GM18526 (cell line): ENCODE results near the gene NME1.

Experiments used
- POLR2A ChIP-seq: IDR thresholded peaks from 3 replicates; pipeline ENCODE4 v1.6.1; 2011; ENCODE audit not compliant: insufficient read length; ENCODE audit errors: extremely low read depth

NME1 gene

DNA sequence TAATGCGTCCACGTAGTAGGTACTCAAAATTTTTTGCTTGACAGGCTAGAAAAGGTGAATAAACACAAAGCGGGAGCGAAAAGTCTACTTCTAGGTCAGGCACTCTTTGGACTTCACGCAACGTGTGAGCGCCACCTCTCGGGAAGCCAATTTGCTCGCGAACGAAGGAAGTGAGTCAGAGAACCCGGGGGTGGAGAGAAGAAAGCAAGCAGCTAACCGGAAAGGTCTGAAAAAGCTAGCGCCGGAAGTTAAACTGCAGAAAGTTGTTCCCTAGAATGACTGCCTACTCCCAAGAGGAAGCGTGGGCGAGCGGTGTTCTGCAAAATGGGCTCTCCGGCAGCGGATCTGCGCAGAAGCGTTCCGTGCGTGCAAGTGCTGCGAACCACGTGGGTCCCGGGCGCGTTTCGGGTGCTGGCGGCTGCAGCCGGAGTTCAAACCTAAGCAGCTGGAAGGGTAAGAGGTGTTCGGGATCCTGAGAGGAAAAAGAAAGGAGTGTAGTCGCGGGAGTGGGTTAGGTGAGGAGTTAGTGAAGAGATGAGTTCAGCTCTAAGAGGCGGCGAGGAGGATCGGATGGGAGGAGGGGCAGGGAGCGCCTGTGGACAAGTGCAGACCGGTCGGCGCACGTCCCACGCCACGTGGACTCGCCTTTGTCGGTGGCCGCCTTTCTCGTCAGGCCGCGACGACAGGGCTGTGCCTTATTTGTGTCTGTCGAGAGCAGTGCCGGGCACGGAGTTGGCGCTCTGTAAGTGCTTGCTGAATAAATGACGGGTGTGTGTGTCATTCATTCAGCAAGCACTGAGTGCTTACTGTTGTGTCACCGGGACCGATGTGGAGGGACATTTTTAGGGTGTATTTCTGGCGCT, at the start of gene NME1:
TSS of gene NME1 (plus strand) at position 350 of the 863 bp plus-strand sequence. CDS start 2,096 bp downstream, outside the sequence.
- peak; percentile 53 for TF ChIP-seq POLR2A

DNA sequence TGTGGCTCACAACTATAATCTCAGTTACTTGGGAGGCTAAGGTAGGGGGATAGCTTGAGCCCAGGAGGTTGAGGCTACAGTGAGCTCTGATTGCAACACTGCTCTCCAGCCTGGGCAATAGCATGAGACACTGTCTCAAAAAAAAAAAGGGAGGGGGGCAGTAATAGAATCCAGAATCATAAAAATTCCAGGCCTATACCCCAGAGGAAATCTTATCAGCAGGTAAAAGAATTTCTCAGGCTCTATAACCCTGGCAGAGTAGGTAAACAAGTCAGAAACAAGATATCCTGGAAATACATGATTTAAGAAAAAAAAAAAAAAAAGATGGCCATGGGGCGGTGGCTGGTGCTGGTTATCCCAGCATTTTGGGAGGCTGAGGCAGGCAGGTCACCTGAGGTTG, 45.6 kb upstream of the NME1 start:
- no peak for TF ChIP-seq POLR2A

DNA sequence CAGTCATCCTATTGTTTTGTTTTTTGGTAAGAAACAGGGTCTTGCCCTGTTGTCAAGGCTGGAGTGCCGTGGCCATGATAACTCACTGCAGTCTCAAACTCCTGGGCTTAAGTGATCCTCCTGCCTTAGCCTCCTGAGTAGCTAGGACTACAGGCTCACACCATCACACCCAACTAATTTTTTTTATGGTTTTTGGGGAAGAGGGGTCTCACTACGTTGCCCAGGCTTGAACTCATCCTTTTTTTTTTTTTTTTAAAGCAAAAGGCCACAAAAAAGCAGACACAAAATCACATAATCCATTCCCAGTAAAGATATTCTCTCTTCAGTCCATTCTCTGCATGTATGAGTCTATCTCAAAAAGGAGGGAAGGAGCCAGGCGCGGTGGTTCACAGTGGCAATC, 38.2 kb upstream of the NME1 start:
- no peak for TF ChIP-seq POLR2A

DNA sequence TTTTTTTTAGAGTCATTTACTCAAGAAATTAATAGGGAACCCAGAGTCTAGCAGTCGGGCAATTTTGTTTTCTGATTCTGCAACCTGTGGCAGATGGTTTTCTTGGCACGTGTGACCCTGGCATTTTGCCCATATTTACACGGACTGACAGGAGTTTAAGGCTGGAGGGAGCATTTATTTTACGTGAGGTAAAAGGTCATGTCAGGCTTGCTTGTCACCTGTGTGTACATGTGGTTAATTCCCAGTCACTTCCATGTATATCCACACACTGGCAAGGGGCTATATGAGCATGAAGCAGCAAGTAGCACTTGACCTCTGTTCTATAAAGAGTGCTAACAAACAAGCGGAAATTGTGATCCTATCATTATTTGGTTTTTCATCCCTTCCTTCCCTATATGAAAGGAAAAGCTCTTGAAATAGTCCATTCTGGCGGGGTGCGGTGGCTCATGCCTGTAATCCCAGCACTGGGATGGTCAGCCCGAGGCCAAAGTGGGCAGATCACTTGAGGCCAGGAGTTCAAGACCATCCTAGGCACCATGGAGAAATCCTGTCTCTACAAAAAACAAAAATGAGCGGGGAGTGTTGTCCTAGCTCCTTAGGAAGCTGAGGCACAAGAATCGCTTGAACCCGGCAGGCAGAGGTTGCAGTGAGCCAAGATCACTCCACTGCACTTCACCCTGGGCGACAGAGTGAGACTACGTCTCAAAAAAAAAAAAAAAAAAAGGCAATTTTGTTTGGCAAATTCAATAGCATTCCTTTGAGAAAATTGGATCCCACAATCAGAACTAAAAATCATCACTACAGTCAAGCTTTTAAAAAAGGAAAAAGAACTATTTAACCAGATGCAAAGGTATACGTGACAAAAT, 34.8 kb upstream of the NME1 start:
- no peak for TF ChIP-seq POLR2A

DNA sequence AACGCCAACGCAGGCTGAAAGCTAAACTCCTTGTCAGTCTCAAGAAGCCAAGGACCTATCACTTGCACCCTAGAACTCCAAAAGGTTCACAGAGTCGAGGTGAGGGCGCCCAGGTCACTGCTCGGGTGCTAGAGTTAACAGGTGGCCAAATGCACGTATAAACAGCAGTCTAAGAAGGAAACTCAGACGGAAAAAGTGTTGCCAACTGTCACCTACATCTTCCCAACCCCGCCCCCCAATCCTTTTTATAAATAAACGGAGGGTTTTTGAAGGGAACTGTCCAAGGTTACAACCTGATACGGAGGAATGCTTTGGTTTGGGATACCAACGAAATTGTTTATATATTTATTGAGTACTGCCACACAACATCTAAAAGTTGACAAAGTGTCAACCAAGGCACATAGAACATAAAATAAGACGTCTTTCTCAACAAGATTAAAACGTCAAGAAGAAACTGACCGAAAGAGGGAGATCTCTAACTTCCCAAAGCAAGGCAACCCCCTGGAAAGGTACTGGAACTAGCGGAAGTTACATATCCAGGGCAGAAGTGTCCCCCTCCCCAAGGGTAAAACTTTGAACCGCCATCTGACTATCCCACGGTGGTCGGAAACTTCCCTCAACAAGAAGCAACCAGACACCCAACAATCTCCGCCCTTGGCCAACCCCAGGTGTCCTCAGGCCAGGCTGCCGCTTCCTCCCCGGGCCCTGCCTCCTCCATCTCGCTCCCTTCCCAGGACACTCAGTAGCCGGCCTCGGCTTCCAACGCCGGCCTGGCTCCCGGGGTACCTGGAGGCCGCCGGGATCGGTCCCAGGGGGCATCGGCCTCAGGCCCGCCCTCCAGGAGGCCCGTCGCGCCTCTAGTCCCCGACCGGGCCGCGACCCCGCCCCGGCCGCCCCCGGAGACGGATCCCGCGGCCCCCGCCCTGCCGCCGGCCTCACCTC, 33.7 kb upstream of the NME1 start:
- TF ChIP-seq POLR2A: no peak

DNA sequence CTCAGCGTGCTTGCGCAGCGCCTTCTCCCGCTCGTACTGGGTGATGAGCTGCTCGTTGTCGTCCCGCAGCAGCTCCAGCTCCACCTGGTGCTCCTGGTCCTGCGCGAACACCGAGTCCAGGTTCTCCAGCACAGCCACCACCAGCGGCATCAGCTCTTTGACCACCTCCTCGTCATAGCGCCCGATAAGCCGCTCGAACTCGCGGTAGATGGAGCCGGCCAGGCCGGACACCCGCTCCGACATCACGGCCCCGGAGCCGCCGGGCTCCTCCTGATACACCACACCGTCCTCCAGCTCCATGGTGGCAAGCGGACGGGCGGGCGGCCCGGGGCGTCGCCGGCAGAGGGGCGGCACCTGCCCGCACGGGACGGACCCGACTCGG, 33.0 kb upstream of the NME1 start:
- TF ChIP-seq POLR2A: no peak

DNA sequence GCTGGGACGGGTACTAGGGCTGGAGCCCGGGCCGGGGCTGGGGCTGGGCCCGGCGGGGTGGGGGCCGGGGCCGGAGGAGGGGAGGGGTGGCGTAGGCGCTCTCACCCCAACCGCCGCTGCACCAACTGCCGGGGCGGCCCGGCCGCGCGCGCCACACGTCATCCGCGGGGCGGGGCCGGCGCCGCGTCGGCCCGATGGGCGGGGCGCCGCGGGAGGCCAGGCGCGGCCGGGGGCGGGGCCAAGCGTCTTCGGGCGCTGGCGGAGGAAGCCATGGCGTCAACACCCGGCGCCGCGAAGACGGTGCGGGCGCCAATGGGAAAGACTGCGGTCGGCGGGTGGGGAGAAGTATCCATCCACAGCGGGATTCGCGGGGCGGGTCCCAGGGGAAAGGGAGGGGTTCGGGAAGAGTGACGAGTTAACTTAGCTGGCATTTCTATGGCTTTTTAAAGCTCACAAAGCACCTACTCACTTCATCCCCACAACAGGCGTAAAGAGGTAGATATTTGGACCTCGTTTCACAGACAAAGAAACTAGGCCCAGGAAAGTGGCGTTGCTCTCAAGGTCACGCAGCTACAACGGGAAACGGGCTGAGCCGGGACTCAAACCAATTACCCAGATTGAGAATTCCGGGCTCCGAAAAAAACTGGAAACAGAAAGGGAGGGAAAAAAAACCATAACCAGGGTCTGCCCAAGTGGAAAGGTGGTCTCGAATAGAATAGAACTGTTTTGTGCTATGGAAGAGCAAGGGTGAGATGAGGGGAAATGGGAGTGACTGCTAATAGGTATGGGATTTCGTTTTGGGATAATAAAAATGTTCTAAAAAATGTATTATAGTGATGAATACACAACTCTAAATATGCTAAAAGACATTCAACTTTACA, 32.4 kb upstream of the NME1 start, which contains the start of gene SPAG9:
TSS of gene SPAG9 (minus strand) at position 130 of the 881 bp plus-strand sequence. CDS start 212 bp downstream, outside the sequence.
- TF ChIP-seq POLR2A: peak; percentile 80

DNA sequence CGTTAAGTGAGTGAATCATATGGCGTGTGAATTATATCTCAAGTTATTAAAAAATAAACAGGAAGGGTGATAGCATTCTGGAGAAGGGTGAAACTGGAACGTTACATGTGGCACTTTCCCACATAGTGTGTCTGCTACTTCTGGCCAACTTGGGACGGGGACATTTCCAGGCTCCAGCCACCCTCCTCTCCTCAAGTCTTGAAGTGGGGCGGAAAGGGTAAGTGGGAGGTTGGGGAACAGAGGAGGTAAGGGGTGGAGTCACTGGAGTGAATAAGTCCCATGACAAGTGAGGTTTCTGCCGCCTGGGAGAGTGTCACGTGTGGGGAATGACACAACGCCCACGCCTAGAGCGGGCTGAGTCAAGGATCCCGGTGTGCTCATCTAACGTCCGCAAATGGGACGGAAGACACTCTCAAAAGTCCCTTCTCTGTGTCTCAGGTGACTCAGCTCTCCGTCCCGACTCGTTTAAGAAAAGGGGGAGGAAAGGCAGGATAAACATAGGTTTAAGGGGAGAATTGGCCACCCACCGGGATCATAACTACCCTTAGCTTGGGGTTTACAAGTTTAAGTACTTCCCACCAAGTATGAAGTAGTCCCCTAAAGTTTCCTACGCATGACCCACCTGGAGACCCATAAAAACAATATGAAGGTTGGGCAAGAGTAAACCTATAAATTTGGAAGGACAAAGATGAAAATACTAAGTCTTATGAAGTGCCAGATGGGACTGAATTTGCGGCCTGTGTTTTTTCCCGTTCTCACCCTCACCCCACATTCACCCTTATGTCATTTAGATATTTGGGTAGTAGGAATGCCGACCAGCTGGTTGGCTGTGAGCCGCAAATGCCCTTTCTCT, 31.5 kb upstream of the NME1 start:
- no peak for TF ChIP-seq POLR2A

DNA sequence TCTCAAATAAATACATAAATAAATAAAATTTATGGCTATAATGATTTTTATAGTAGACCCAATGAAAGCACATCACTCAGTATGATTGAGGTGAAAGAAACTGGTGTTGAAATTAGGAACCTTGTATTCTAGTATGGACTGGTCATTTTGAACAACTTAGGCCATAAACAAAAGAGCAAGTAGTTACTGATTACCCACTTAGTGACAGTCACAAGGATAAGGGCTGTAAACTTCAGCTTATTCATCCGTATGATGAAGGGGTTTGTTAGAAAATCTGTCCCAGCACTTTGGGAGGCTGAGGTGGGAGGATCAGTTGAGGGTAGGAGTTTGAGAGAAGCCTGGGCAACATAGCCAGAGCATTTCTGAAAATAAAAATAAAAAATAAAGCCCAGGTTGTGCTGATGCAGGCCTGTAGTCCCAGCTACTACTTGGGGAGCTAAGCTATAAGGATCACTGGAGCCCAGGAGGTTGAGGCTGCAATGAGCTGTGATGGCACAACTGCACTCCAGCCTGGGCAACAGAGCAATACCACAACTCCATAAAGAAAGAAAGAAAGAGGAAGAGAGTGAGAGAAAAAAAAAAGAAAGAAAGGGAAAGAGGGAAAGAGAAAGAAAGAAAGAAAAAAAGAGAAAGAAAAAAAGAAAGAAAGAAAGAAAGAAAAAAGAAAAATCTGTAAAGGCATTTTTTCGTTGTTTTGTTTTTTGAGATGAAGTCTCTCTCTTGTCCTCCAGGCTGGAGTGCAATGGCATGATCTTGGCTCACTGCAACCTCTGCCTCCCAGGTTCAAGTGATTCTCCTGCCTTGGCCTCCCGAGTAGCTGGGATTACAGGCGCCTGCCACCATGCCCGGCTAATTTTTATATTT, 28.5 kb upstream of the NME1 start:
- TF ChIP-seq POLR2A: no peak

DNA sequence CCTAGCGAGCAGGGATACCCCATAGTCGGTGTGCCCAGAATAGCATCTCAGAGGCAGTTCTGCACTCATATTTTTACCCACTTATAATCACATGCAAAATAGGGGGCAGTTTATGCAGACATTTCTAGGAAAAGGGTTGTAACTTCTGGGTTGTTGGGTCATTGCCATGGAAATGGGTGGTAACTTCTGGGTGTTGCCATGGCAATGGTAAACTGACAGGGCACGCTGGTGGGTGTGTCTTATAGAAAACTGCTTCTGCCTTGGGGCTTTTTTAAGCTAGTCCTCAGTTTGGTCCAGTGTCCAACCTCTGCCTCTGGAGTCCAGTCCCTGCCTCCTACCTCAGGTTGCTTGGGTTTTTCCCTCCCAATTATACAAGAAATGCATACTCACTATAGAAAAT, 25.3 kb upstream of the NME1 start:
- TF ChIP-seq POLR2A: no peak

DNA sequence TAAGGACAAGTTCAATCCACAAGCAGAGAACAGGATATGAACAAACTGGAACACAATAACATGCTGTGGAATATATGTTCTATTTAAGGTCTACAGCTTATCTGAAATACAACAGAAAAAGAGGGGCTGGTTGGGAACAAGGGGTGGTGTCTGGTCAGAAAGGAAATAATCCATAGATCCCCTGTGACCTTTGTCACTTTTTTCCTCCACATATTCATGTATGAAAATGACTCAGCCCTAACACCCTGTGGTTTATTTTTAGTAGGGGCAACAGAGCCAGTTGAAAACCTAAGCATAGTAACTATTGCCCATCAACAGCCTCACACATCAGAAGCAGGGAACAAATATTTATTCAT, 20.4 kb upstream of the NME1 start:
- no peak for TF ChIP-seq POLR2A

DNA sequence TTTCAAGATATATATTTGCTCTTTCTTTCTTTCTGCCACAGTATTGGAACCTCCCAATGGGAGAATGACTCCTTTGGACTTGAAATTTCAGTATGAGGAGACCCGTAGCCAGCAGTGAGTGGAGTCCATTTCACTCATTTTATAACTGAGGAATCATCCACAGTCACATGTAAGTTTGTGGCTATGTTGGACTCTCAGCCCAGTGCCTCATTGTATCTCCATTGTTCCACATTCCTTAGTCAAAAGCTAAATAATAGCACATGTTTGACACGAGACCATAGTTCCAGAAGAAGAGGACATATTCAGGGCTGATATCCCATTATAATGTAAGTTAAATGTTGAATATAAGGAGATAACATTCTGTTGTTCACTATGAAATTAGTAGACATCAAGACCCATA, 20.0 kb upstream of the NME1 start:
- TF ChIP-seq POLR2A: no peak
